Gastrocnemius medialis (tissue), 4 donors: ENCODE results near the gene MYO1B.

Experiments
- POLR2A ChIP-seq, 2 donors: fragments of 450-650 bp; IDR thresholded peaks; one replicate each; pipeline ENCODE4 v1.6.1; 2017; ENCODE audit warnings: antibody characterized with exemption in 2 of 2, mild to moderate bottlenecking in 2 of 2, moderate library complexity in 2 of 2
- TF ChIP-seq, protein P1 (sequence below), 5 experiments: fragments of 450-650 bp in 3 of 5; fragments of 200-600 bp in 2 of 5; sonication (generic) in 2 of 5; IDR thresholded peaks in 4 of 5; conservative IDR thresholded peaks in 1 of 5; 1 replicate in 4 of 5; 2 replicates in 1 of 5; pipeline ENCODE4 v1.5.1; 2016 to 2019; ENCODE audit warnings: antibody characterized with exemption in 5 of 5, mild to moderate bottlenecking in 3 of 5, moderate library complexity in 3 of 5

- no peak for TF ChIP-seq POLR2A (IDR thresholded peaks at IDR 0.05)
- TF ChIP-seq, protein P1, sequence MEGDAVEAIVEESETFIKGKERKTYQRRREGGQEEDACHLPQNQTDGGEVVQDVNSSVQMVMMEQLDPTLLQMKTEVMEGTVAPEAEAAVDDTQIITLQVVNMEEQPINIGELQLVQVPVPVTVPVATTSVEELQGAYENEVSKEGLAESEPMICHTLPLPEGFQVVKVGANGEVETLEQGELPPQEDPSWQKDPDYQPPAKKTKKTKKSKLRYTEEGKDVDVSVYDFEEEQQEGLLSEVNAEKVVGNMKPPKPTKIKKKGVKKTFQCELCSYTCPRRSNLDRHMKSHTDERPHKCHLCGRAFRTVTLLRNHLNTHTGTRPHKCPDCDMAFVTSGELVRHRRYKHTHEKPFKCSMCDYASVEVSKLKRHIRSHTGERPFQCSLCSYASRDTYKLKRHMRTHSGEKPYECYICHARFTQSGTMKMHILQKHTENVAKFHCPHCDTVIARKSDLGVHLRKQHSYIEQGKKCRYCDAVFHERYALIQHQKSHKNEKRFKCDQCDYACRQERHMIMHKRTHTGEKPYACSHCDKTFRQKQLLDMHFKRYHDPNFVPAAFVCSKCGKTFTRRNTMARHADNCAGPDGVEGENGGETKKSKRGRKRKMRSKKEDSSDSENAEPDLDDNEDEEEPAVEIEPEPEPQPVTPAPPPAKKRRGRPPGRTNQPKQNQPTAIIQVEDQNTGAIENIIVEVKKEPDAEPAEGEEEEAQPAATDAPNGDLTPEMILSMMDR (IDR thresholded peaks at IDR 0.05 in 4 of 5, conservative IDR thresholded peaks at IDR 0.05 in 1 of 5): no peak
Measured at GRCh38 chr2:191268596-191268995, 23.4 kb downstream of the MYO1B start.
